ENCODE results near the gene CACNA2D3. TPM values are rescaled to one million over a fixed set of nuclear protein-coding genes. Genes with fewer than 3 reads are reported as not detected.

The CACNA2D3 gene
- polyA plus RNA-seq, 2 of the 4 experiments (the other 2 are of a cell fraction), result 0.04 to 0.05 TPM

- Histone ChIP-seq H3K27ac (no peak overlapping the region), H3K4me2 (no peak overlapping the region), H3K9me3 (no peaks in the 10 kb centered on the region), H3K4me1 (no peaks in the 10 kb centered on the region), H3K4me3 (no peak overlapping the region)
- 2% methylated on average over 5 of the region's 5 CpGs for WGBS (ENCODE audit: missing lambda C conversion rate)
- ChIA-PET CTCF (interaction anchor here (0.7 kb wide), 1 partner anchor 13 kb away, joined by 4 read pairs; no protein-coding TSS in a partner anchor), POLR2A (no interaction called here)
- no peak for FAIRE-seq
- ATAC-seq, result no peak
- TF ChIP-seq JUN (IDR thresholded peaks at IDR 0.05), result no peak
- TF ChIP-seq TP53 (CRISPR knock-in tag; IDR thresholded peaks at IDR 0.05), result no peak
- no peak for TF ChIP-seq ELK1 (IDR thresholded peaks at IDR 0.05; ENCODE audit: low read depth, low read length)
- TF ChIP-seq MAZ (IDR thresholded peaks at IDR 0.05; ENCODE audit: borderline replicate concordance, low read depth, low read length), result no peak
- TF ChIP-seq HEYL (CRISPR knock-in tag; IDR thresholded peaks at IDR 0.05), result no peak
- TF ChIP-seq NFE2L2 (conservative IDR thresholded peaks at IDR 0.05; ENCODE audit: low read length), result no peak
- no peak for TF ChIP-seq MAFK (IDR thresholded peaks at IDR 0.05; ENCODE audit: partially characterized antibody)
- TF ChIP-seq FOSL2 (IDR thresholded peaks at IDR 0.05), result no peak
- TF ChIP-seq FOSL2 (CRISPR knock-in tag; IDR thresholded peaks at IDR 0.05), result no peak
- TF ChIP-seq PHF8 (IDR thresholded peaks at IDR 0.05; ENCODE audit: borderline replicate concordance, low read depth), result no peak
- TF ChIP-seq E2F6 (IDR thresholded peaks at IDR 0.05; ENCODE audit: borderline replicate concordance, low read depth), result no peak
- no peak for TF ChIP-seq ZNF302 (CRISPR knock-in tag; IDR thresholded peaks at IDR 0.05)
- no peak for TF ChIP-seq SMC3 (IDR thresholded peaks at IDR 0.05)
- TF ChIP-seq RARB (CRISPR knock-in tag; IDR thresholded peaks at IDR 0.05), result no peak
- no peak for TF ChIP-seq ZFP36 (IDR thresholded peaks at IDR 0.05; ENCODE audit: borderline replicate concordance, partially characterized antibody)
- no peak for TF ChIP-seq TFCP2L1 (CRISPR knock-in tag; IDR thresholded peaks at IDR 0.05)
- no peak for TF ChIP-seq HOXA7 (CRISPR knock-in tag; IDR thresholded peaks at IDR 0.05)
- no peak for TF ChIP-seq NPAS2 (CRISPR knock-in tag; IDR thresholded peaks at IDR 0.05; ENCODE audit: borderline replicate concordance)
- DNase-seq (ENCODE audit: low read depth in 1 of 2, low spot score in 1 of 2), result no peak
Observed at GRCh38 chr3:54530944-54531343, 408.6 kb downstream of the CACNA2D3 start.

GRCh38 chr3:54531741-54532140, 409.4 kb downstream of the CACNA2D3 start:
- ChIA-PET CTCF (no interaction called here), POLR2A (no interaction called here)

GRCh38 chr3:54533856-54534255, 411.5 kb downstream of the CACNA2D3 start:
- POLR2A ChIA-PET, result no interaction called here
- Histone ChIP-seq H3K4me3 (no peak overlapping the region), H3K9me3 (no peaks in the 10 kb centered on the region), H3K27ac (no peak overlapping the region), H3K4me2 (no peak overlapping the region), H3K4me1 (no peaks in the 10 kb centered on the region)
- ATAC-seq, result no peak
- CTCF ChIA-PET, result interaction anchor here (1.1 kb wide), 1 partner anchor 11 kb away, joined by 3 read pairs; no protein-coding TSS in a partner anchor
- no peak for FAIRE-seq
- WGBS (ENCODE audit: missing lambda C conversion rate), result 0% methylated on average over 4 of the region's 4 CpGs
- no peak for DNase-seq (ENCODE audit: low read depth in 1 of 2, low spot score in 1 of 2)
- TF ChIP-seq CBX2 (IDR thresholded peaks at IDR 0.05; ENCODE audit: borderline replicate concordance, low read depth), result no peak
- no peak for TF ChIP-seq HOXB5 (CRISPR knock-in tag; IDR thresholded peaks at IDR 0.05)
- no peak for TF ChIP-seq HEYL (CRISPR knock-in tag; IDR thresholded peaks at IDR 0.05)
- TF ChIP-seq EHF (CRISPR knock-in tag; IDR thresholded peaks at IDR 0.05), result no peak
- no peak for TF ChIP-seq RFX5 (IDR thresholded peaks at IDR 0.05)
- TF ChIP-seq NFE2L2 (conservative IDR thresholded peaks at IDR 0.05; ENCODE audit: low read length), result no peak
- no peak for TF ChIP-seq ZC3H11A (IDR thresholded peaks at IDR 0.05)
- TF ChIP-seq TFCP2L1 (CRISPR knock-in tag; IDR thresholded peaks at IDR 0.05), result no peak
- TF ChIP-seq HMGXB4 (CRISPR knock-in tag; IDR thresholded peaks at IDR 0.05; ENCODE audit: borderline replicate concordance), result no peak
- no peak for TF ChIP-seq REST (IDR thresholded peaks at IDR 0.05)
- TF ChIP-seq ELK1 (IDR thresholded peaks at IDR 0.05; ENCODE audit: low read depth, low read length), result no peak
- TF ChIP-seq CEBPB (IDR thresholded peaks at IDR 0.05), result no peak
- no peak for TF ChIP-seq RARB (CRISPR knock-in tag; IDR thresholded peaks at IDR 0.05)
- TF ChIP-seq POLR2A (IDR thresholded peaks at IDR 0.05; ENCODE audit: low read length), result no peak

More at GRCh38 chr3:54531741-54532140, 409.4 kb downstream of the CACNA2D3 start:
- Histone ChIP-seq H3K4me3 (no peak overlapping the region), H3K4me2 (no peak overlapping the region), H3K4me1 (no peaks in the 10 kb centered on the region), H3K27ac (no peak overlapping the region), H3K9me3 (no peaks in the 10 kb centered on the region)
- WGBS (ENCODE audit: missing lambda C conversion rate), result 45% methylated on average over 6 of the region's 6 CpGs
- no peak for DNase-seq (ENCODE audit: low read depth in 1 of 2, low spot score in 1 of 2)
- no peak for ATAC-seq
- TF ChIP-seq EHF (CRISPR knock-in tag; IDR thresholded peaks at IDR 0.05), result no peak
- TF ChIP-seq MAFK (IDR thresholded peaks at IDR 0.05; ENCODE audit: partially characterized antibody), result peak; percentile 6
- FAIRE-seq, result no peak

Data from A549 (cell line).